GM19395 (cell line): ENCODE measurements around the gene MRFAP1.
A peak's percentile ranks its signal among the peaks of the same experiment; 100 is the strongest.
"Not testable (repeated sequence)": the region's sequence is repeated elsewhere in the genome, so short reads cannot be mapped to it uniquely, and the experiment has no call there.

Experiments
- ATAC-seq: cut with Tn5 transposase; IDR thresholded peaks from one replicate; pipeline ENCODE4 v1.9.1; 2021; ENCODE audit warnings: mild to moderate bottlenecking, moderate library complexity; ENCODE audit not compliant: unreplicated experiment

The MRFAP1 gene

GRCh38 chr4:6633091-6633906, 7.2 kb upstream of the MRFAP1 start:
- no peak for ATAC-seq

- ATAC-seq: no peak
Observed at GRCh38 chr4:6634746-6635145, 5.7 kb upstream of the MRFAP1 start.

GRCh38 chr4:6639137-6639680, 1.3 kb upstream of the MRFAP1 start:
- no peak for ATAC-seq

GRCh38 chr4:6641164-6641970, 882 bp downstream of the MRFAP1 start:
- peak; percentile 35 for ATAC-seq

GRCh38 chr4:6641971-6642320, 1.5 kb downstream of the MRFAP1 start:
- ATAC-seq: no peak

GRCh38 chr4:6643141-6643847, 2.8 kb downstream of the MRFAP1 start:
- ATAC-seq: no peak

- no peak for ATAC-seq
Observed at GRCh38 chr4:6644792-6645530, 4.5 kb downstream of the MRFAP1 start.

- no peak for ATAC-seq
Observed at GRCh38 chr4:6647169-6647568, 6.7 kb downstream of the MRFAP1 start.

- no peak for ATAC-seq
Observed at GRCh38 chr4:6647582-6648230, 7.2 kb downstream of the MRFAP1 start.

- no peak for ATAC-seq
Observed at GRCh38 chr4:6649216-6649615, 8.7 kb downstream of the MRFAP1 start.

GRCh38 chr4:6654211-6654610, 13.7 kb downstream of the MRFAP1 start:
- ATAC-seq: not testable (repeated sequence)

GRCh38 chr4:6655291-6655690, 14.8 kb downstream of the MRFAP1 start:
- not testable (repeated sequence) for ATAC-seq

GRCh38 chr4:6655924-6656323, 15.4 kb downstream of the MRFAP1 start:
- no peak for ATAC-seq

GRCh38 chr4:6657242-6658208, 17.0 kb downstream of the MRFAP1 start:
- ATAC-seq: no peak

- no peak for ATAC-seq
Observed at GRCh38 chr4:6658209-6658595, 17.7 kb downstream of the MRFAP1 start.

GRCh38 chr4:6658597-6659075, 18.2 kb downstream of the MRFAP1 start:
- no peak for ATAC-seq

GRCh38 chr4:6659897-6660296, 19.4 kb downstream of the MRFAP1 start:
- ATAC-seq: no peak

- no peak for ATAC-seq
Observed at GRCh38 chr4:6660430-6660829, 19.9 kb downstream of the MRFAP1 start.

- no peak for ATAC-seq
Observed at GRCh38 chr4:6662591-6662990, 22.1 kb downstream of the MRFAP1 start.
